ENCODE results near the gene CRIP3. TPM values are rescaled to one million over a fixed set of nuclear protein-coding genes. Genes with fewer than 3 reads are reported as not detected.

The CRIP3 gene
- total and polyA plus RNA-seq, 2 of the 13 experiments (the other 11 are each of a cell fraction or from before 2014, with no cell fraction given) = 6.3 to 9.3 TPM

- ChIA-PET CTCF (ENCODE audit: low intra/inter-chr PET ratio, low total read pairs) (no interaction called here), POLR2A (interaction anchor here (8.0 kb wide), 1 partner anchor 15 kb away, joined by 131 read pairs; no protein-coding TSS in a partner anchor)
- Histone ChIP-seq H4K20me1 (ENCODE audit: insufficient read depth, low read length) (no peaks in the 10 kb centered on the region), H3K9ac (ENCODE audit: insufficient read depth, low read depth, low read length) (no peak overlapping the region), H3K27ac (ENCODE audit: extremely low read length, insufficient read depth, low read length) (no peak overlapping the region), H3K79me2 (ENCODE audit: insufficient read depth, low read length) (no peaks in the 10 kb centered on the region), H3K36me3 (replicated peaks in 1 of 2; ENCODE audit: control insufficient read depth in 1 of 2, insufficient read depth in 2 of 2, low read length in 2 of 2) (no peaks in the 10 kb centered on the region), H2AFZ (ENCODE audit: low read length) (no peak overlapping the region), H3K4me1 (ENCODE audit: insufficient read depth, low read length) (peaks cover 75% of the 10 kb centered on the region), H3K4me3 (replicated peaks in 1 of 3; ENCODE audit: insufficient read depth in 1 of 3, low read depth in 2 of 3, low read length in 3 of 3) (no peak overlapping the region), H3K4me2 (ENCODE audit: low read depth, low read length) (no peak overlapping the region), H3K27me3 (ENCODE audit: control insufficient read depth in 1 of 2, insufficient read depth in 2 of 2, low read length in 2 of 2) (no peaks in the 10 kb centered on the region), H3K9me3 (ENCODE audit: low read length) (no peaks in the 10 kb centered on the region)
- intact Hi-C loops (cut with micrococcal nuclease; ENCODE audit: unreplicated experiment) (no loop called here), in situ Hi-C loops (cut with HindIII; ENCODE audit: extremely low pct_ligation_motif_present, low pct_unique_long_range_greater_than_20kb) (no loop called here)
- no peak for TF ChIP-seq ZNF234 (CRISPR knock-in tag; conservative IDR thresholded peaks at IDR 0.05)
- no peak for TF ChIP-seq ZNF530 (CRISPR knock-in tag; IDR thresholded peaks at IDR 0.05; ENCODE audit: low read depth)
- TF ChIP-seq STAG1 (CRISPR knock-in tag; IDR thresholded peaks at IDR 0.05) = no peak
- TF ChIP-seq ZNF616 (CRISPR knock-in tag; IDR thresholded peaks at IDR 0.05; ENCODE audit: low read depth) = no peak
- no peak for TF ChIP-seq RELA (CRISPR knock-in tag; IDR thresholded peaks at IDR 0.05)
- TF ChIP-seq ZFP90 (CRISPR knock-in tag; IDR thresholded peaks at IDR 0.05; ENCODE audit: borderline replicate concordance) = no peak
- TF ChIP-seq E2F5 (CRISPR knock-in tag; conservative IDR thresholded peaks at IDR 0.05) = no peak
- TF ChIP-seq ARNT2 (CRISPR knock-in tag; IDR thresholded peaks at IDR 0.05; ENCODE audit: low read depth) = no peak
- no peak for TF ChIP-seq GZF1 (CRISPR knock-in tag; IDR thresholded peaks at IDR 0.05)
- TF ChIP-seq ZNF350 (CRISPR knock-in tag; IDR thresholded peaks at IDR 0.05; ENCODE audit: borderline replicate concordance, low read depth) = no peak
- TF ChIP-seq KDM3A (CRISPR knock-in tag; IDR thresholded peaks at IDR 0.05; ENCODE audit: low read depth) = no peak
- no peak for TF ChIP-seq REL (CRISPR knock-in tag; conservative IDR thresholded peaks at IDR 0.05)
- TF ChIP-seq ATRX (CRISPR knock-in tag; IDR thresholded peaks at IDR 0.05; ENCODE audit: borderline replicate concordance) = no peak
- no peak for TF ChIP-seq NFRKB (IDR thresholded peaks at IDR 0.05)
- no peak for TF ChIP-seq ZNF550 (CRISPR knock-in tag; IDR thresholded peaks at IDR 0.05; ENCODE audit: borderline replicate concordance)
- TF ChIP-seq HES4 (CRISPR knock-in tag; IDR thresholded peaks at IDR 0.05; ENCODE audit: borderline replicate concordance) = no peak
- TF ChIP-seq NFATC3 (CRISPR knock-in tag; IDR thresholded peaks at IDR 0.05) = no peak
- DNase-seq (ENCODE audit: low spot score) (no peak), ATAC-seq (no peak), FAIRE-seq (no peak)
- WGBS (ENCODE audit: low lambda C conversion rate) = 97% methylated on average over 6 of the region's 18 CpGs
- BruUV-seq (replicated peaks) = no TSS peak
Observed at GRCh38 chr6:43283514-43283901, 25.1 kb downstream of the CRIP3 start.
